Measurements from ENCODE around the gene HS3ST5. TPM values are rescaled to one million over a fixed set of nuclear protein-coding genes. Genes with fewer than 3 reads are reported as not detected.

HS3ST5 gene
- polyA plus RNA-seq, 1 donor (not counting 4 experiments of a cell fraction or from before 2014, with no cell fraction given) = not detected

- Histone ChIP-seq H4K20me1 (ENCODE audit: control insufficient read depth, extremely low read depth, insufficient read depth, low read length) (no peaks in the 10 kb centered on the region), H3K4me2 (ENCODE audit: control insufficient read depth, extremely low read depth, insufficient read depth, low read depth, low read length) (no peak overlapping the region), H3K9me3 (ENCODE audit: control insufficient read depth, low read depth, low read length) (no peaks in the 10 kb centered on the region), H2AFZ (ENCODE audit: control insufficient read depth, low read length) (no peak overlapping the region), H3K9me1 (ENCODE audit: control insufficient read depth, extremely low read depth, insufficient read depth, low read length) (no peaks in the 10 kb centered on the region), H3K36me3 (ENCODE audit: control insufficient read depth in 2 of 2, extremely low read depth in 1 of 2, insufficient read depth in 2 of 2, low read length in 2 of 2) (no peaks in the 10 kb centered on the region), H3K27ac (ENCODE audit: control insufficient read depth, insufficient read depth, low read length) (no peak overlapping the region), H3K4me1 (ENCODE audit: control insufficient read depth, extremely low read depth, insufficient read depth, low read length) (no peaks in the 10 kb centered on the region), H3K79me2 (ENCODE audit: control insufficient read depth, insufficient read depth, low read length) (no peaks in the 10 kb centered on the region), H3K4me3 (ENCODE audit: control insufficient read depth in 2 of 3, extremely low read depth in 1 of 3, insufficient read depth in 2 of 3, low read depth in 1 of 3, low read length in 3 of 3) (no peak overlapping the region), H3K9ac (ENCODE audit: control insufficient read depth, extremely low read depth, insufficient read depth, low read length) (no peak overlapping the region), H3K27me3 (ENCODE audit: control insufficient read depth, extremely low read depth, insufficient read depth, low read length) (no peaks in the 10 kb centered on the region)
- dilution Hi-C loops (cut with MboI; ENCODE audit: extremely low pct_ligation_motif_present, low sequenced_read_pairs) = no loop called here
- DNase-seq (ENCODE audit: low read depth, low spot score) (no peak), FAIRE-seq (no peak)
- TF ChIP-seq EZH2 (IDR thresholded peaks at IDR 0.05; ENCODE audit: low read length) (no peak), CTCF (optimal IDR thresholded peaks at IDR 0.05 in 1 of 3, IDR thresholded peaks at IDR 0.05 in 1 of 3, conservative IDR thresholded peaks at IDR 0.05 in 1 of 3; ENCODE audit: extremely low read depth in 1 of 3, insufficient read depth in 2 of 3, low read length in 3 of 3) (no peak)
Observed at GRCh38 chr6:114389111-114389510, 46.3 kb upstream of the HS3ST5 start.

- no peak overlapping the region for H3K4me3 ChIP-seq (ENCODE audit: control insufficient read depth in 2 of 3, extremely low read depth in 1 of 3, insufficient read depth in 2 of 3, low read depth in 1 of 3, low read length in 3 of 3)
- no peak for FAIRE-seq
- H3K79me2 ChIP-seq (ENCODE audit: control insufficient read depth, insufficient read depth, low read length) = no peaks in the 10 kb centered on the region
- dilution Hi-C loops (cut with MboI; ENCODE audit: extremely low pct_ligation_motif_present, low sequenced_read_pairs) = no loop called here
- H3K4me2 ChIP-seq (ENCODE audit: control insufficient read depth, extremely low read depth, insufficient read depth, low read depth, low read length) = no peak overlapping the region
- H2AFZ ChIP-seq (ENCODE audit: control insufficient read depth, low read length) = no peak overlapping the region
- no peaks in the 10 kb centered on the region for H3K4me1 ChIP-seq (ENCODE audit: control insufficient read depth, extremely low read depth, insufficient read depth, low read length)
- no peaks in the 10 kb centered on the region for H4K20me1 ChIP-seq (ENCODE audit: control insufficient read depth, extremely low read depth, insufficient read depth, low read length)
- TF ChIP-seq EZH2 (IDR thresholded peaks at IDR 0.05; ENCODE audit: low read length) = no peak
- no peak for TF ChIP-seq CTCF (optimal IDR thresholded peaks at IDR 0.05 in 1 of 3, IDR thresholded peaks at IDR 0.05 in 1 of 3, conservative IDR thresholded peaks at IDR 0.05 in 1 of 3; ENCODE audit: extremely low read depth in 1 of 3, insufficient read depth in 2 of 3, low read length in 3 of 3)
- no peaks in the 10 kb centered on the region for H3K9me1 ChIP-seq (ENCODE audit: control insufficient read depth, extremely low read depth, insufficient read depth, low read length)
- no peaks in the 10 kb centered on the region for H3K36me3 ChIP-seq (ENCODE audit: control insufficient read depth in 2 of 2, extremely low read depth in 1 of 2, insufficient read depth in 2 of 2, low read length in 2 of 2)
- DNase-seq (ENCODE audit: low read depth, low spot score) = no peak
- H3K27me3 ChIP-seq (ENCODE audit: control insufficient read depth, extremely low read depth, insufficient read depth, low read length) = no peaks in the 10 kb centered on the region
- H3K27ac ChIP-seq (ENCODE audit: control insufficient read depth, insufficient read depth, low read length) = no peak overlapping the region
- H3K9me3 ChIP-seq (ENCODE audit: control insufficient read depth, low read depth, low read length) = no peaks in the 10 kb centered on the region
- H3K9ac ChIP-seq (ENCODE audit: control insufficient read depth, extremely low read depth, insufficient read depth, low read length) = no peak overlapping the region
Observed at GRCh38 chr6:114382406-114382805, 39.6 kb upstream of the HS3ST5 start.
